ENCODE data around the gene PCP4L1. TPM values are rescaled to one million over a fixed set of nuclear protein-coding genes. Genes with fewer than 3 reads are reported as not detected.
"Not testable (repeated sequence)": the region's sequence is repeated elsewhere in the genome, so short reads cannot be mapped to it uniquely, and the experiment has no call there.

Gene PCP4L1
- total RNA-seq, 2 donors from 2014 or later = not detected

GRCh38 chr1:161220002-161220401 is 38.5 kb upstream of the PCP4L1 start:
- no peaks in the 10 kb centered on the region for H3K27me3 ChIP-seq
- H3K36me3 ChIP-seq (replicated peaks in 1 of 2; ENCODE audit: insufficient read depth in 1 of 2, low read depth in 2 of 2) = no peaks in the 10 kb centered on the region
- 55 to 59% methylated on average over 5 of the region's 5 CpGs for WGBS, 2 donors
- no peaks in the 10 kb centered on the region for H3K9me3 ChIP-seq
- intact Hi-C loops (cut with DNase I) = no loop called here
- no peak overlapping the region for H3K27ac ChIP-seq
- TF ChIP-seq CTCF (IDR thresholded peaks at IDR 0.05) (no peak), POLR2A (IDR thresholded peaks at IDR 0.05) (no peak)
- ATAC-seq = no peak
- no peak overlapping the region for H3K4me3 ChIP-seq
- no peak for DNase-seq
- peaks cover 8% of the 10 kb centered on the region for H3K4me1 ChIP-seq

- TF ChIP-seq POLR2A (IDR thresholded peaks at IDR 0.05) (no peak), CTCF (IDR thresholded peaks at IDR 0.05) (no peak)
- WGBS, 2 donors = 58 to 76% methylated on average over 6 of the region's 6 CpGs
- Histone ChIP-seq H3K4me3 (no peak overlapping the region), H3K27me3 (no peaks in the 10 kb centered on the region), H3K27ac (no peak overlapping the region), H3K9me3 (no peaks in the 10 kb centered on the region), H3K4me1 (peaks cover 27% of the 10 kb centered on the region), H3K36me3 (replicated peaks in 1 of 2; ENCODE audit: insufficient read depth in 1 of 2, low read depth in 2 of 2) (no peaks in the 10 kb centered on the region)
- DNase-seq (no peak), ATAC-seq (no peak)
- intact Hi-C loops (cut with DNase I) = no loop called here
Observed at GRCh38 chr1:161222175-161223019, 36.1 kb upstream of the PCP4L1 start.

GRCh38 chr1:161223805-161224694 is 34.5 kb upstream of the PCP4L1 start:
- no peaks in the 10 kb centered on the region for H3K9me3 ChIP-seq
- H3K4me1 ChIP-seq = peaks cover 32% of the 10 kb centered on the region
- H3K27me3 ChIP-seq = no peaks in the 10 kb centered on the region
- no peak for ATAC-seq
- H3K4me3 ChIP-seq = no peak overlapping the region
- TF ChIP-seq POLR2A (IDR thresholded peaks at IDR 0.05) (no peak), CTCF (IDR thresholded peaks at IDR 0.05) (no peak)
- peak in 3 of 4 donors; percentile 21 to 38 (median 26) for DNase-seq
- no peak overlapping the region for H3K27ac ChIP-seq
- 67% methylated on average over 7 of the region's 7 CpGs for WGBS, 2 donors
- intact Hi-C loops (cut with DNase I) = no loop called here
- H3K36me3 ChIP-seq (replicated peaks in 1 of 2; ENCODE audit: insufficient read depth in 1 of 2, low read depth in 2 of 2) = no peaks in the 10 kb centered on the region

GRCh38 chr1:161224695-161225087 is 33.9 kb upstream of the PCP4L1 start:
- H3K36me3 ChIP-seq (replicated peaks in 1 of 2; ENCODE audit: insufficient read depth in 1 of 2, low read depth in 2 of 2); H3K9me3 ChIP-seq; H3K27me3 ChIP-seq; H3K27ac ChIP-seq; intact Hi-C loops (cut with DNase I); DNase-seq; H3K4me3 ChIP-seq; ATAC-seq: not testable (repeated sequence)
- 74 to 85% methylated on average over 13 of the region's 13 CpGs for WGBS, 2 donors
- H3K4me1 ChIP-seq = peaks cover 32% of the 10 kb centered on the region

GRCh38 chr1:161225178-161225533 is 33.4 kb upstream of the PCP4L1 start:
- Histone ChIP-seq H3K27ac (peak overlapping the region in 1 of 4 donors; percentile 21), H3K4me1 (peaks cover 32% of the 10 kb centered on the region), H3K27me3 (no peaks in the 10 kb centered on the region), H3K36me3 (replicated peaks in 1 of 2; ENCODE audit: insufficient read depth in 1 of 2, low read depth in 2 of 2) (no peaks in the 10 kb centered on the region), H3K4me3 (no peak overlapping the region), H3K9me3 (no peaks in the 10 kb centered on the region)
- DNase-seq = no peak
- no peak for TF ChIP-seq CTCF (IDR thresholded peaks at IDR 0.05)
- no peak for TF ChIP-seq POLR2A (IDR thresholded peaks at IDR 0.05)
- 65 to 72% methylated on average over 7 of the region's 7 CpGs for WGBS, 2 donors
- ATAC-seq = no peak
- intact Hi-C loops (cut with DNase I) = no loop called here
